NCI-H1105 treated with DMSO at 0.1 percent for 48 hours (cell line): ENCODE results near the gene CRISP2.
"Not testable (repeated sequence)": the region's sequence is repeated elsewhere in the genome, so short reads cannot be mapped to it uniquely, and the experiment has no call there.

Experiments
- DNase-seq: peaks from one replicate; lab custom pipeline; 2025; lab: John Stamatoyannopoulos, UW

CRISP2 gene, protein sequence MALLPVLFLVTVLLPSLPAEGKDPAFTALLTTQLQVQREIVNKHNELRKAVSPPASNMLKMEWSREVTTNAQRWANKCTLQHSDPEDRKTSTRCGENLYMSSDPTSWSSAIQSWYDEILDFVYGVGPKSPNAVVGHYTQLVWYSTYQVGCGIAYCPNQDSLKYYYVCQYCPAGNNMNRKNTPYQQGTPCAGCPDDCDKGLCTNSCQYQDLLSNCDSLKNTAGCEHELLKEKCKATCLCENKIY

DNA sequence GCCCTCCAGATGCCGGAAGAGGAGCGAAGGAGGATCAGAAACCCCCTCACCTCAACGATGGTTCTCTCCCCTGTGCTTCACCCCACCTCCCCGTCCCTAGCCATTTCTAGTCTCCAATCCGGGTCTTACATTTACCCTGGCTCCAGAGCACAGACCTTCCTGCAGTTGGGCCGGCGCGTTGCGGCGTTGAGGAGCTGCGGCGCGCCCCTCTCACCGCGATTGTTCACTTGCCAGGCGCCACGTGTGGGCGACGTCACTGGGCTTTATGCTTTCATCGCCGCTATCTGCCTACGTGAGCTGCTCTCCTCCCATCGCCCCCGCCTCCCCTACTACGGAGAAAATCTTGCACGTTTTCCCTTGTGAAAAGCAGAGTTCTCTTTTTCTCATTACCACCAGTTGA lies at the start of gene CRISP2:
Gene CRISP2 (minus strand): TSS at position 198 of the 400 bp plus-strand sequence. CDS start 4,347 bp downstream, outside the sequence.
- peak; percentile 78 for DNase-seq

DNA sequence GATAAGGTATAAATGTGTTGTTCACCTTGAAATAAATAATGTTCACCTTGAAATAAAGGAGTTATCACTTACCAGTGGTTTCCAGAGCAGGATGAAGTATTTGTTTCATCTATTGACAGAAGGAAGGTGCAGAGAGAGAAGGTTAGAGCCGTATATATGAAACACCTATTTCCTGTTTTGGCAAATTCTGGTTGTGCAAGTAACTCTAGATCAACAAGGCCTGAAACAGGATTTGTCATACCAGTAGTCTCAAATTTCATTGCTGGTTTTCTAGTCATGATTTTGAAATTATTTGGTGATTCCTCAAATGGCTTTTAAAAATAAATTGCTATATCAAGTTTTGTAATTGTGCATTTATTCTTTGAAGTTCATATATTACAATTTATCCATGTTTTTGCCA lies 30.9 kb upstream of the CRISP2 start, which contains the start of gene CRISP3:
Gene CRISP3 (minus strand): TSS at position 130 of the 400 bp plus-strand sequence. CDS start 21 bp downstream, at position 109.
- no peak for DNase-seq

DNA sequence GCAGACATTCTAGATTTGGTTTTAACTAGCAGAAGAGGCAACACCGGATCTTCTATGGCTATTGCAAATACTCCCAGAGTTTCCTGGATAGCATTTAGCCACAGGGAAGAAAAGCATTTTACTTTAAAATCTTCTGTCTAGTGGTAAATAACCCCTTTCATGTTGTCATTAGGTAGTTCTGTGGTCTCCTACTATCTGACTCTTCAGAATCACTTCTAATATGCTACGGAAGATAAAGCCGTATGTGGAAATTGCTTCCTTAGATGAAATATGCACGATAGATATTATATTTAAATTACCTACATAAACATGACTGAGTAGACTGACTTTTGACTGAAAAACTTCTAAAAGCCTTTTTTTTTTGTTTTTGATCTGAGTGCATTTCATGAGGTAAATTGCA lies 30.1 kb upstream of the CRISP2 start:
- no peak for DNase-seq

DNA sequence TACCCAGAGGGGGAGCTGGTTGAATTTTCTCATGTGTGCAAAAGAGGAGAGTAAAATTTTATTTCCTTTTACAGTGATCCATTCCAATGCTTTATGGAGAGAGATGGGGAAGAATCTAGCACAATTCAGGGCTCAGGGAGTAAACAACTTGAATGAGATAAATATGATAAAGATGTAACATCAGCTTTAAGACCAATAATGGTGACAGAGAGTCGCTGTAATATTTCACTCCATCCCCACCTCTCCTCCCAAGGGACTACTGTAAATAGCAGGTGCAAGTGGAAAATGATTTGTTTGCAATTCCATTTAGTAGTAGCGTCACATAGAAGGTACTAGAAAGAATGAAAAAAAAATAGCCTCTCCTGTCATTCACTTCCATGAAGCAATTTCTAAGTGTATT lies 26.1 kb upstream of the CRISP2 start:
- DNase-seq = peak; percentile 59

DNA sequence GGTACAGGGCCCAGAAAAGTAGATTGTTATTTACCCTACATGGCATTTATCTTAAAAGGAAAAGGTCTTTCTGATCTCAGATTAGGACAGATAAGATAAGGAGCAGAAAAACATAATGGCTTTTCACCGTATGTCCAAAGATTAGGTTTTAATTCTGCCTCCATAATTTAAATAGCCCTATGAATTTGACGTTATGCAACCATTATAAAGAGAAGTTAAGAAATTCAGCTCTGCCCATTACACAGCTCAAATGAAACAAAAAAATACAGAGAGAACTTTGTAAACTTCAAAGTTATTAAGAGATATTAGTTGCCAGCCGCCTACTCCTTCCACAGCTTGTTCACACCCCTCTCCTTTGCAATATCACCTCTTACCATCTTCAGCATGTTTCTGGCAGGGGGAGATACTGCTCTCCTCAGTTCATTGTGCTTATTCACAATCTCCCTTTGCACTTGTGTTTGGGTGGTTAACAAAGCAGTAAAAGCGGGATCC lies 22.7 kb upstream of the CRISP2 start:
- DNase-seq = no peak

DNA sequence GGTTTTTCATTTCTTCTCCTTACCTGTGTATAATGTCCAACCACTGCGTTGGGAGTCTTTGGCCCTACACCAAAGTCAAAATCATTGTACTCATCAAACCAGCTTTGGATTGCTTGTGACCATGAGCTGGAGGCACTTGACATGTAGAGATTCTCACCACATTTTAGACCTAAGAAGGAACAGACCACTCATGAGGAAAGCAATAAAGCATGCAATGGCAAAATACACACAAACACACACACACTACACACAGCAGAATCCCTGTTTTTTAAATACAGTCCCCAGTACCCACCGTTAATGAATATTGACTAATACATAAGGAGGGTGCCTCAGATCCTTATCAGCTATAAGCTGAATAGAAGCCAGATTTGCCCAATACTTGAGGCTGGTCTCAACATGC lies 20.3 kb upstream of the CRISP2 start:
- no peak for DNase-seq

DNA sequence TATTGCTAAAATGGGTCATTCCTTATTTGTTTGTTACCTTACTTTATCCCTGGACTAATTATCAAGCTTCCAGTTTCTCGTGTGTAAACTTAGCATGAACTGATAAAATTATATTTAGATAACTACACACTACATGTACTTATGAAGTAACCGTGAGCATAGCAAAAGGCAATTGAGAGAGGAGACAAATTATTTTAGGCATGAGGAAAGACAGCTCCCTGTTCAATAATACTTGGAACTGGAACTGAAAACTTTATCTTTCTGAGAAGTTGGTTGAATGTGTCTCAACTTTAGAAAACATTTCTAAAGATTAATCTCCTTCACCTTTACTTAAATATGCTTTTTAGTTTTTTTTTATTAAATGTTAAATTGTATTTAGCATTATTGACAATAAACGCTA lies 19.4 kb upstream of the CRISP2 start:
- no peak for DNase-seq

DNA sequence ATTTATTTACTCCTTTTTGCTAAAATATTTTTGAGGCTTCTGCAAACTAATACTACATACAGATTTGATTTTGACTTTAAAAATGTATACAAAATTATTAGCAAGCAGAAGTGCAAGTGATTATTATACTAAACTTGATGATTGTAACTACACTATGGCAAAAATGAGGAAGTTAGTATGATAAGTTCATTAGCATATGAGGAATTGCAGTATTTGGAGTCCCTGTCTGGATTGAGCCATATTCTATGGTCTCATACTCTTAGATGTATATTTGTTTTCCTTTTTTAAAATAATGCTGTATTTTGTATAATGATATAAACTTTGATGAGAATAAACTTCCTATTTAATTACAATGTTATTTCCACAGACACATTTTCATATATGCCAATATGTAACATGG lies 16.9 kb upstream of the CRISP2 start:
- no peak for DNase-seq

DNA sequence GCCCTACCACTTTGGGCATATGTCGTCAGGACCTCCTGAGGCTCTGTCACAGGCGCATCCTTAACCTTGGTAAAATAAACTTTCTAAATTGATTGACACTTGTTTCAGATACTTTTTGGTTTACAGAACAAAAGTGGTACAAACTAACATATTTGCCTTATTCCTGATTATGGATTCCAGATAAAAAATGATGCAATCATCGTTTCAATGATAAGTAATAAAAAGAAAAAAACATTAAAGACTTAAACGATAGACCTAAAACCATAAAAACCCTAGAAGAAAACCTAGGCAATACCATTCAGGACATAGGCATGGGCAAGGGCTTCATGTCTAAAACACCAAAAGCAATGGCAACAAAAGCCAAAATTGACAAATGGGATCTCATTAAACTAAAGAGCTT lies 10.6 kb upstream of the CRISP2 start:
- DNase-seq = not testable (repeated sequence)

DNA sequence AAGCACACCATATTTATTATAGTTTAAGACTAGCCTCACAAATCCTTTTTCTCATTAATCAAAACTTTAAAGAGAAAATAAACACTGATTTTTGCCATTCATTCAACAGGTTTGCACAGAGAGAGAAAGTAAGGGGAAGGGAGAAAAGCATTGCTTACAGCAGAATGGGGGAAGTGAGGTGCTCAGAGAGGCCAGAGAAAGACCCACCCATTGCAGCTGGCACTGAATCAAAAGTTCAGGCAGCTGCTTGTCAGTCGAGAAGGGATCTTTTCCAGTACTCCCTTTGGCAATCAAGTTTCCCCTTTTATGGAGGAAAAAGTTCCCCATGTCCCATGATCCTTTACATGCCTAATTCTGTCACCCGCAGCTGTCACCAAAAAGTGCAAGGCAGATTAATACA lies 8.0 kb upstream of the CRISP2 start:
- DNase-seq = peak; percentile 28

DNA sequence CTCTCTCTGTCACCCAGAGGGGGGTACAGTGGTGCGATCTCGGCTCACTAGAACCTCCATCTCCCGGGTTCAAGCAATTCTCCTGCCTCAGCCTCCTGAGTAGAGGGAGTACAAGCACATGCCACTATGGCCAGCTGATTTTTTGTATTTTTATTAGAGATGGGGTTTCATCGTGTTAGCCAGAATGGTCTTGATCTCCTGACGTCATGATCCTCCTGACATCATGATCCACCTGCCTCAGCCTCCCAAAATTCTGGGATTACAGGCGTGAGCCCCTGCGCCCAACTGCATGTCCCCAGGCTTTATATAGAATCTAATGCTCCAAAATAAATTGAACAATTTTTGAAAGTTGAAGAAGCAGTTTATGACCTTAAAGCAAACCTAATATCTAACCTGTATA lies 7.0 kb upstream of the CRISP2 start:
- no peak for DNase-seq

DNA sequence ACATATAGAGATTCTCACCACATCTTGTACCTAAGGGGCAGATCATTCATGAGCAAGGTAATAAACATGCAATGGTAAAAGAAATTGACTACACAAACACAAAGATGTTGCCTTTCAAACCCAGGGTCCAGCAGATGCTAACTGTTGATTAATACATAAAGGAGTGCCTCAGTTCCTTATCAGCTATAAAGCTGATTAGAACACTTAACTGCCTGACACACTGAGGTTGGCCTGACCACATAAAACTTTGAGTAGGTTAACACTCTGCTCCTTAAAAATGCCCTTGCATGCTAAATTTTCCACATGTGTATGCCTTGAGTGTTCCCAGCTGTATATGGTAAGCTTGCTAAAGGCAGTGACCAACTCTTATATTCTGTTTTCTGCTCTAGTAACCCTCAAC lies 14.9 kb downstream of the CRISP2 start:
- DNase-seq = no peak

DNA sequence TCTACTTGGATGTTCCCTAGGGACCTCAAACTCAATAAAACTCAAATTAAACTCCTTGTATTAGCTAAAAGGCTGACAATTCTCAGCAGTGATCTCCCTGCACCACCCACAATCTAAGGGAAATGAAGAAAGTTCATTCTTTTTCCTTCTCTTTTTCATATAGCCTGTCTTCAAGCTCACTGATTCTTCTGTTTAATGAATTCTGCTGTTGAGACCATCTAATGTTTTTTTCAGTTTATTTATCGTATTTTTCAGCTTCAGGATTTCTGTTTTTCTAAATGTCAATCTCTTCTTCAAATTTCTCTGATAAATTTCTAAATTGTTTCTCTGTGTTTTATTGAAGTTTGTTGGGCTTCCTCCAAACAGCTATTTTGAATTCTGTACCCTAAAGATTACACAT lies 19.8 kb downstream of the CRISP2 start:
- no peak for DNase-seq

DNA sequence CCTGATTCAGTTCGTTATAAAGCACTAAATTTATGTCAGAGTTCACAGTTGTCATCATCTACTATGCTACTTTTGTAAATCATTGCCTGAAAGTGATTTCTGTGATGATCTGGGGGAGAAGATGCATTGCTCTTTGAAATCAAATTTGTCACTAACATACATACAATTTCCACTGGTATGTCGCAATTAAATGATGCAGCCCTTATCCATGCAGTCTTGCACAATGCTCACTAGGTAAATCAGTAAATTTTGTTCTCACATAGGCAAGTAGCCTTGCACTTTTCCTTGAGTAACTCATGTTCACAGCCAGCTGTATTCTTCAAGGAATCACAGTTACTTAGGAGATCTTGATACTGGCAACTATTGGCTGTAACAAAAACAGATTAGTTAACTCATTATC lies 20.8 kb downstream of the CRISP2 start:
- DNase-seq = no peak

DNA sequence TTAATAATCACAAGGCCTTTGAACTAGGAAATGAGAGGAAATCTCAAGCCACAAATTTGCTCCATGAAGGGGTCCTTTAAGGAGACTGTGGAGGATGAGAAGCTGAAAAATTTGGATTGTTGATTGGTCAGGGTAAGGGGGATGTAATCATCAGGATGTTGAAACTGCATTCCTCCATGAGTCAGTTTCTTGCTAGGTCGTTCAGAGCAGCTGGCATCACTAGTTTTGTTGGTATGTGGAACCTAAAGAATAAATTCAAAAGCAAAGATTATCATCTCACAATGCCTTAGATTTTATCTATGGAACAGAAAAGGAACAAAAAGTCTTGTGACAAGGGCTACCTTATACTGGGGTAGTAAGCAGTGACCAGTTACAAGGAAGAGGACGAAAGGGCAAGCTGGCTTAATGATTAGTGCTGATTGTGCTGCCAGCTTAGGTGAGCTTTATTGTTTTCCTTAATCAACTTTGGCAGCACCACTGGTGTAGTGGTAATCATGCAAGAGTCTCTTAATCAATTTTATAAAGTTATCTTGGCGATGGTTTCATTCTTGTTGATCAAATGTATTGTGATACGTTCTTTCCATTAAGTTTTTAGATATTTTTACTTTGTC lies 36.6 kb downstream of the CRISP2 start:
- DNase-seq = no peak

DNA sequence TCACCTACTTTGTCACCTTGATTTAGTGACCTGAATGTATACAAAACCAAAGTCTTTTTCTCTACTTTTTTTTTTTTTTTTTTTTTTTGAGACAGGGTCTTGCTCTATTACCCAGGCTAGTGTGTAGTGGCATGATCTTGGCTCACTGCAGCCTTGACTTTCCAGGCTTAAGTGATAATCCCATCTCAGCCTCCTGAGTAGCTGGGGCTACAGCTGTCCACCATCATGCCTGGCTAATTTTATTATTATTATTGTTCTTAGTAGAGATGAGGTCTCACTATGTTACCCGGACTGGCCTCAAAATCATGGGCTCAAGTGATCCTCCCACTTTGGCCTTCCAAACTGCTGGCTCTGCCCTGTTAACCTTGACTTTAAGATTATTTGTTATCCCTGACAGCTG lies 37.5 kb downstream of the CRISP2 start:
- no peak for DNase-seq

DNA sequence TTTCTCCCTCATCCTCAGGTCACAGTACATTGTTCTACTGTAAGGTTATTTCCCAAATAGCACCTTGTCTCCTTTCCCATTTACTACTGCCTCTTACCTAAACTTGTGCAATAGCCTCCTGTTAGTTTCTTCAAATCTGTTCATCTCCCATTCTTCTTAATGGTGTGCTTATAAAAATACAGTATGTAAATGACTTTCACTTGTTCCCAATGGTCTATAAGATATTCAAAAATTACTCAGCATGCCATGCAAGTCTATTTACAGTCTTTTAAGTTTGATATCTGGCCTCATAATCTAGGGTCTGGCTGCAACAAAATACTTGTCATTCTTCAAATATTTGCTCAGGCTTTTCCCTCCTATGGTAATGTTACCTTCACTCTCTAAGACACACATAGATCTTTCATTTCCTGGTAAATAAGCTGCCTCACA lies 45.2 kb downstream of the CRISP2 start:
- no peak for DNase-seq

DNA sequence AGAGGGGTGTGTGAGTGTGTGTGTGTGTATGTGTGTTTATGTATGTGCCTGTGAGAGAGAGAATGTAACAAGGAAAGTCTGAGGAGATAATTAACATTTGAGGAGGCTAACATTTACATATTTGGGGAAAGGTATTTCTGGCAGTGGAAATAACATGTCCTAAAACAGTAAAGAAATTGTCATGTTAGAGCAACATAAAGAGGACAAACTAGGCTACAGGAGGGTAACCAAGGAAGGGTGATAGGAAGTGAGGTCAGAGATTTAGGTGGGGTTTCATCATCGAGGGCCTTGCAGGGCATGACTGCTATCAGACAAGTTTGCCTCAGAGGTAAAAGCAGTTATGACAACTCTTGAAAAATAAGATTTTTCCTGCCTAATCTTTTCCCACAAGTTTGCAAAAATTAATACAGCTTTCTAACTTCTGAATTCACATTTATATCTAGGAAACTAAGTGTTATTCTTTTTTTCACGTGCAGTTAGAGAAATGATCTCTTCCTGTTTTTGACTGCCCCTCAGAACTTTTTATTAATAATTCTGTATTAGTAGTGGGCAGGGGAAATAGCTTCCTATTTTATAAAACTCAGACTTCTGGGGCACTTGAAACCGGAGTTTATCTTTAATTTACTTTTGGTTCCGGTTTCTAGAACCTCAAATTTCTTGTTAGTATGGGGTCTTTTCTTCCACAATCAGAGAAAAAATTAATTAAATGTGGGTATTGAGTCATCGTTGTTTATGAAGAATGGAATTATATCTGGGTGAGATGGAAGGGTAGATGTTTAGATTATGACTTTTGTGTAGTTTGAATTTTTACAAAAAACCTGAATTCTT lies 46.2 kb downstream of the CRISP2 start:
- no peak for DNase-seq

DNA sequence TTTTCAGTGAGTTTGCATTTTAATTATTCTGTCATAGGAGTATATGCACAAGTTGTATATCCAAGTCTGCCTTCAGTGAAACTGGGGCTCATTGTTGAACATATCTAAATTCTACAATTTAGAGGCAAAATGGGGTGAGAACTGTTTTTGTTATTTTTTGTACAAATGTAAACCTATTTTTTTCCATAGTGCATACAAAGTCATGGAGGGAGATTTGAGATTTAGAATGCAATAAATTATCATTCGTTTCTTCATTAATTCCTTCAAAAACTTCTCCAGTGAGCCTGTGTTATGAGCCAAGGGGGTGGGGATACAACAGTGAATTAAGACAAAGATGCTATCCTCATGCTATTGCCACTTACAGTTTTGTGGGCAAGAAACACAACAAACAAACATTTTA lies 46.9 kb downstream of the CRISP2 start:
- no peak for DNase-seq

DNA sequence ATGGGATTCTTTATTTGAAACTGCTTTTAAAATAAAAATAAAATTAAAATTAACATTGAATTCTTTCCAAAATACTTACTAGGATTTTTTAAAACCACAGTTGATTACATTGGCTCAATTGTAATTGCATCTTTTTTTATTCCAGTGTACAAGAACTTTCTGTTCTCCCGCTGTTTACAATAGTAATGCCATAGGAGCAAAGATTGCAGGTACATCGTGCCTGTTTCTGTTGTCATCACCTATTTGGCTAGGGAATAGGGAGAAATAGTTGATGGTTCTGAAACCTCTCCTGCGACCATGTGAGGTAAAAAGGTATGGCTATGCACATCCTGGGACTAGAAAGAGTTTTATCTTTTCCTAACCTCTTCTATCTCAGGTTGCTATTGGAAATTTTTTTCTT lies 48.5 kb downstream of the CRISP2 start:
- DNase-seq = no peak

DNA sequence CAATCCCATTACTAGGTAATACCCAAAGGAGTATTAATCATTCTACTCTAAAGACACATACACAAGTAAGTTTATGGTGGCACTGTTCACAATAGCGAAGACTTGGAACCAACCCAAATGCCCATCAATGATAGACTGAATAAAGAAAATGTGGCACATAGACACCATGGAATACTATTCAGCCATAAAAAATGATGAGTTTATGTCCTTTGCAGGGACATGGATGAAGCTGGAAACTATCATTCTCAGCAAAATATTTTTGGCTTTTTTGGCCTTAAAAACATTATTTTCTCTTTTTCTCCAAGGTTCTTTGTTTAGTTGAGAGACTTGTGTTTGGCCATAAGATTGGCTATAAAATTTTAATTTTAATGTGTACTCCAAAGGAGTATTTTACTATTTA lies 49.3 kb downstream of the CRISP2 start:
- not testable (repeated sequence) for DNase-seq

DNA sequence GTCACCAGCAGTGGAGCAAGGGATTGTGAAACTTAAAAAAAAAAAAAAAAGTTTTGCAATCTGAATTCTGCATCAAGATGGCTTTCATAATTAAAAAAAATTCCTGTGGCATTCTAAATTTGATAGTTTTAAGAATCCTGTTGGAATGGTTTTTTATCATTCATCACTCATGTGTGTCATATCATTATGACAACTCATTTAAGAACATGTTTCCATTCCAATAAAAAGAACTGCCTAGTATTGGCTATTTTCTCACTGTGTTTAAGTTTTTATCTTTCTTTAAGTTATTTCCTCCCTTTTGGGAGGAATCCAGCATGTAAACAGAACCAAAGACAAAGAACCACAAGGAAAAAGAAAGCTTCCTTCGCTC lies 50.5 kb downstream of the CRISP2 start:
- DNase-seq = no peak
